K562 (cell line): ENCODE results near the gene PEX11A. TPM values are rescaled to one million over a fixed set of nuclear protein-coding genes. Genes with fewer than 3 reads are reported as not detected.

ENCODE experiments used
- ATAC-seq: fragments of 200-7000 bp; cut with Tn5 transposase; 3 replicates; pipeline ENCODE4 v1.9.1; 2020; ENCODE audit warnings: moderate library complexity
- BruUV-seq: library from RNA; stranded (reverse); fragments of 400-500 nt; replicated peaks from 2 replicates; lab custom pipeline; 2021; lab: Mats Ljungman, UMichigan
- CTCF ChIA-PET: fragments of 300-600 bp; formaldehyde crosslinking; extraction: SDS; loops from one replicate; lab custom pipeline; 2021; ENCODE audit warnings: low intra/inter-chr PET ratio; lab: Yijun Ruan, JAX
- POLR2A ChIA-PET: fragments of 300-600, 350-650 bp; sonication (Branson Sonifier 250); formaldehyde crosslinking; extraction: SDS; loops from one replicate; lab custom pipeline; 2021; ENCODE audit warnings: antibody characterized with exemption, inconsistent platforms; lab: Yijun Ruan, JAX
- DNase-seq, 4 experiments: peaks; one replicate each; pipeline versions ENCODE4 v3.0.0 to v3.0.0-alpha.2; 2011 to 2018; ENCODE audit warnings: low spot score in 3 of 4, mixed read lengths in 3 of 4; ENCODE audit errors: extremely low read depth in 1 of 4
- FAIRE-seq: peaks from 2 replicates; lab custom pipeline; 2011; peaks lifted over from hg19 to GRCh38; lab: Jason Lieb, UNC
- H2AFZ ChIP-seq: 2 replicates; pipeline ENCODE4 v1.6.0; 2011; ENCODE audit warnings: low read depth, low read length, control low read depth, inconsistent platforms
- H3K27ac ChIP-seq: fragments of 200-600 bp; 3 replicates; pipeline ENCODE4 v1.8.0; 2011; ENCODE audit warnings: low read depth, mild to moderate bottlenecking, control low read depth, inconsistent platforms, low read length, moderate library complexity, mixed read lengths; ENCODE audit errors: extremely low read depth
- H3K27me3 ChIP-seq, 2 experiments: fragments of 300-600 bp in 1 of 2; 2 replicates in 1 of 2; 3 replicates in 1 of 2; pipeline versions ENCODE4 v1.6.0 to v1.8.0; 2011; ENCODE audit warnings: inconsistent platforms in 2 of 2, low read length in 2 of 2, mild to moderate bottlenecking in 1 of 2, mixed read lengths in 1 of 2, moderate library complexity in 1 of 2; ENCODE audit not compliant: control insufficient read depth in 2 of 2, insufficient read depth in 2 of 2
- H3K36me3 ChIP-seq: fragments of 300-600 bp; 3 replicates; pipeline ENCODE4 v1.8.0; 2011; ENCODE audit warnings: mild to moderate bottlenecking, low read length, inconsistent platforms; ENCODE audit not compliant: control insufficient read depth, insufficient read depth
- H3K4me1 ChIP-seq, 2 experiments: fragments of 200-600 bp in 1 of 2; replicated peaks in 1 of 2; 2 replicates in 1 of 2; 3 replicates in 1 of 2; pipeline versions ENCODE4 v1.5.1 to v1.8.0; 2011; ENCODE audit warnings: inconsistent platforms in 2 of 2, low read length in 2 of 2, mild to moderate bottlenecking in 1 of 2, mixed read lengths in 1 of 2, moderate library complexity in 1 of 2; ENCODE audit not compliant: control insufficient read depth in 2 of 2, insufficient read depth in 2 of 2
- H3K4me2 ChIP-seq: 2 replicates; pipeline ENCODE4 v1.6.1; 2011; ENCODE audit warnings: low read length, control low read depth, inconsistent platforms, mixed read lengths; ENCODE audit not compliant: insufficient read depth
- H3K4me3 ChIP-seq: fragments of 200-600 bp; sonication (generic), shearing (Covaris generic); 2 replicates; pipeline ENCODE4 v1.5.1; 2016; ENCODE audit warnings: control low read depth, inconsistent platforms
- H3K79me2 ChIP-seq: fragments of 200-600 bp; 3 replicates; pipeline ENCODE4 v1.8.0; 2011; ENCODE audit warnings: low read length, inconsistent platforms; ENCODE audit not compliant: control insufficient read depth, insufficient read depth
- H3K9ac ChIP-seq, 2 experiments: 2 replicates each; pipeline versions ENCODE4 v1.6.0 to v1.6.1; 2011; ENCODE audit warnings: low read depth in 2 of 2, low read length in 2 of 2, control low read depth in 1 of 2, inconsistent platforms in 1 of 2, mild to moderate bottlenecking in 1 of 2, mixed read lengths in 1 of 2; ENCODE audit not compliant: insufficient read depth in 1 of 2
- H3K9me1 ChIP-seq: one replicate; pipeline ENCODE4 v1.6.0; 2011; ENCODE audit warnings: inconsistent platforms, mild to moderate bottlenecking, low read length, moderate library complexity; ENCODE audit not compliant: control insufficient read depth, insufficient read depth
- H3K9me3 ChIP-seq: replicated peaks from 2 replicates; pipeline ENCODE4 v1.5.1; 2011; ENCODE audit warnings: low read depth, low read length, inconsistent platforms; ENCODE audit not compliant: control insufficient read depth, insufficient read depth
- H4K20me1 ChIP-seq: replicated peaks from 2 replicates; pipeline ENCODE4 v1.6.1; 2011; ENCODE audit warnings: low read length, inconsistent platforms, mixed read lengths; ENCODE audit not compliant: control insufficient read depth, insufficient read depth
- BRD9 ChIP-seq: fragments of 450-650 bp; IDR thresholded peaks from 2 replicates; pipeline ENCODE4 v1.6.1; 2018; ENCODE audit warnings: low read depth; ENCODE audit not compliant: partially characterized antibody
- CBX8 ChIP-seq: fragments of 200-600 bp; sonication (generic); IDR thresholded peaks from 2 replicates; pipeline ENCODE4 v1.6.1; 2012; ENCODE audit warnings: borderline replicate concordance, mixed run types, low read depth, mild to moderate bottlenecking, moderate library complexity, mixed read lengths, low read length, control low read depth, inconsistent platforms; ENCODE audit not compliant: poor library complexity, severe bottlenecking; ENCODE audit errors: extremely low read depth
- ETV1 ChIP-seq: fragments of 450-650 bp; conservative IDR thresholded peaks from 2 replicates; pipeline ENCODE4 v1.6.1; 2016; ENCODE audit warnings: missing genetic modification characterization, control low read depth, low read depth, missing compliant biosample characterization
- EWSR1 ChIP-seq: fragments of 450-650 bp; IDR thresholded peaks from 2 replicates; pipeline ENCODE4 v1.6.1; 2018; ENCODE audit warnings: borderline replicate concordance, mild to moderate bottlenecking, low read depth, moderate library complexity; ENCODE audit not compliant: partially characterized antibody
- KLF16 ChIP-seq: IDR thresholded peaks from 2 replicates; pipeline ENCODE4 v1.6.1; 2016; ENCODE audit warnings: antibody characterized with exemption
- NR2F6 ChIP-seq: fragments of 450-650 bp; formaldehyde crosslinking; IDR thresholded peaks from 2 replicates; pipeline ENCODE4 v1.4.0; 2020; ENCODE audit warnings: mild to moderate bottlenecking
- NRF1 ChIP-seq, 2 experiments: fragments of 450-650 bp; IDR thresholded peaks in 1 of 2; conservative IDR thresholded peaks in 1 of 2; 2 replicates each; pipeline ENCODE4 v1.6.1; 2014; ENCODE audit warnings: mild to moderate bottlenecking in 2 of 2
- ZBTB40 ChIP-seq, 2 experiments: fragments of 450-650 bp in 1 of 2; sonication (generic) in 1 of 2; formaldehyde crosslinking in 1 of 2; IDR thresholded peaks; 2 replicates each; pipeline versions ENCODE4 v1.7.1 to v1.9.0; 2016 to 2022; ENCODE audit warnings: inconsistent platforms in 1 of 2, mild to moderate bottlenecking in 1 of 2, missing genetic modification reagents in 1 of 2
- WGBS: fragments of 100-300 bp; shearing (Covaris generic); methylation state at CpG from one replicate; pipeline ENCODE4 v1.1.6; 2016; ENCODE audit warnings: low coverage, mixed read lengths; ENCODE audit not compliant: insufficient coverage; ENCODE audit errors: missing lambda C conversion rate; 5-methylcytosine and 5-hydroxymethylcytosine counted together
- in situ Hi-C: fragments of 300-500 bp; cut with MboI; formaldehyde crosslinking; loops from 4 replicates; pipeline ENCODE4 v1.15.0; 2018; ENCODE audit warnings: inconsistent platforms, mixed read lengths
- intact Hi-C: fragments of 100-400 bp; cut with micrococcal nuclease; formaldehyde crosslinking; loops from 2 replicates; pipeline ENCODE4 v1.14.2; 2022
- polyA plus RNA-seq, 8 experiments: library from polyadenylated mRNA; depleted of rRNA in 4 of 8; stranded (reverse) in 5 of 8; unstranded in 3 of 8; fragments of >200 nt; fragmentation: Nextera tagmentation in 2 of 8; fragmentation: Illumina TruSeq in 1 of 8; extraction: Ambion mirVana in 2 of 8; extraction: Trizol in 1 of 8; gene quantifications; 2 replicates each; pipeline versions ENCODE4 v1.2.1 to v1.2.3, GENCODE V29; 2011 to 2014; ENCODE audit warnings: inconsistent platforms in 1 of 8, missing spikeins in 1 of 8
- total RNA-seq, 7 experiments: library from RNA; depleted of rRNA in 6 of 7; stranded (reverse); fragments of >200 nt in 6 of 7; fragmentation: Illumina TruSeq in 2 of 7; extraction: Trizol in 2 of 7; gene quantifications; 2 replicates each; pipeline versions ENCODE4 v1.2.1 to v1.2.3, GENCODE V29; 2011 to 2021; ENCODE audit warnings: low replicate concordance in 1 of 7
- TF ChIP-seq, protein P1 (sequence below): fragments of 250-450 bp; sonication (Bioruptor Pico); IDR thresholded peaks from 2 replicates; pipeline ENCODE4 v1.4.0; 2020; ENCODE audit warnings: borderline replicate concordance

PEX11A gene
- total and polyA plus RNA-seq, 9 of the 15 experiments (the other 6 are each of a cell fraction or from before 2014, with no cell fraction given): not detected

DNA sequence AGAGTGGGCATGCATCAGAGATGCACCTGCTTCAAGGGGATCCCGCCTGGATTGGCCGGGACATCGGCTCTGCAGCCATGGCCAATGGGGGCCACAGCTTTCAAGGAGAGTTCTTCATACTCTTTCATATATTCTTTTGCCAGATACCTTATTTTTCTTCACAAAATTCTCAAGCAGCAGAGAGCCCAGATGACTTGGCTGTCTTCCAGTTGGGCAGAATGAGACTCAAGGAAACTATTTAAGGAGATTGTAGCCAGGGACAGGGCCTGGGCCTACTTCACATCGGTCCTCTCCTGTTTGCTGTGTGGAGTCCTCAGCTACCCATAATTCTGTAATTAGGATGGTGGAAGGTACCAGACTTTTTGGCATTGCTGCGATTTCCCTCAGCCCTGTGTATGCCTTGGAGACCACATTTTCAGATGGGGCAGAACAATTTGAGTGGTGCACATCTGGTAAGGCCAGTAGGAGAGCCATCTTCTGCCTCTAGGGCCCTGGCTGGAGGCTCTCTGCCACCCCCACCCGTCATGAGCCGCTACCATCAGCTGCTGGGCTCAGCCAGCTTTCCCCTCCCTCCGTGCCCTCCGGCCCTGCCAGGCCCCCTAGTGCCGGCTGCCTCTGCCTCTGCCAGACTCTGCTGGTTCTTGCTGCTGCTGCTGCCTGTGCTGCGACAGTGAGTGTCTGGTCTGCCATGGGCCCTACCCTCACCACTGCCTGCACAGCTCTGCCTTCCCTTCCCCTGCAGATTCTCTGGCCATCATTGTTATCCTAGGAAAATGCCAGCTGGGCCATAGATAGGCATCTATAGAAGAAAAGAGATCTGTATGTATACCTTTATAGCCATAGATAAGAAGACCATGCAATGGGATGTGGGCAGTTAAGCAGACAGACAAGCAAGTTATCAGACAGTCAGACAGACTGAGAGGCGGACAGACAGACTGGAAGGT lies 18.1 kb downstream of the PEX11A start:
- intact Hi-C loops (no loop called here), in situ Hi-C loops (no loop called here)
- ATAC-seq (no peak; the same call in 2 of the 3 replicates), DNase-seq (no peak), FAIRE-seq (no peak)
- Histone ChIP-seq H3K9me1 (no peaks in the 10 kb centered on the region), H4K20me1 (peaks cover 2% of the 10 kb centered on the region; the same call in 1 of the 2 replicates), H3K36me3 (no peaks in the 10 kb centered on the region), H3K9ac (no peak overlapping the region), H3K4me1 (peaks cover 0 to 13% of the 10 kb centered on the region in 2 experiments; a peak in 3 of 5 replicates), H3K4me3 (no peak overlapping the region), H3K27ac (no peak overlapping the region), H3K79me2 (no peaks in the 10 kb centered on the region), H3K9me3 (no peaks in the 10 kb centered on the region), H3K27me3 (peaks cover 22 to 64% of the 10 kb centered on the region in 2 experiments), H3K4me2 (no peak overlapping the region), H2AFZ (no peak overlapping the region)
- POLR2A ChIA-PET: interaction anchor here (0.5 to 0.8 kb wide), 2 partner anchors 423 to 594 kb away, joined by 3 read pairs; no protein-coding TSS in a partner anchor
- 10% methylated on average over 12 of the region's 12 CpGs for WGBS
- BruUV-seq: no TSS peak
- CTCF ChIA-PET: no interaction called here
- TF ChIP-seq BRD9: no peak
- TF ChIP-seq ETV1 (tag): no peak
- TF ChIP-seq, protein P1, sequence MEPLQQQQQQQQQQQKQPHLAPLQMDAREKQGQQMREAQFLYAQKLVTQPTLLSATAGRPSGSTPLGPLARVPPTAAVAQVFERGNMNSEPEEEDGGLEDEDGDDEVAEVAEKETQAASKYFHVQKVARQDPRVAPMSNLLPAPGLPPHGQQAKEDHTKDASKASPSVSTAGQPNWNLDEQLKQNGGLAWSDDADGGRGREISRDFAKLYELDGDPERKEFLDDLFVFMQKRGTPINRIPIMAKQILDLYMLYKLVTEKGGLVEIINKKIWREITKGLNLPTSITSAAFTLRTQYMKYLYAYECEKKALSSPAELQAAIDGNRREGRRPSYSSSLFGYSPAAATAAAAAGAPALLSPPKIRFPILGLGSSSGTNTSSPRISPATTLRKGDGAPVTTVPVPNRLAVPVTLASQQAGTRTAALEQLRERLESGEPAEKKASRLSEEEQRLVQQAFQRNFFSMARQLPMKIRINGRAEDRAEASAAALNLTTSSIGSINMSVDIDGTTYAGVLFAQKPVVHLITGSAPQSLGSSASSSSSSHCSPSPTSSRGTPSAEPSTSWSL (CRISPR knock-in tag): no peak
- TF ChIP-seq KLF16: no peak
- TF ChIP-seq CBX8: no peak
- no peak for TF ChIP-seq NRF1 (conservative IDR thresholded peaks at IDR 0.05 in 1 of 2, IDR thresholded peaks at IDR 0.05 in 1 of 2)
- TF ChIP-seq EWSR1: no peak
- no peak for TF ChIP-seq NR2F6 (CRISPR knock-in tag)
- no peak for TF ChIP-seq ZBTB40 (IDR thresholded peaks at IDR 0.05)
- no peak for TF ChIP-seq ZBTB40 (CRISPR knock-in tag; IDR thresholded peaks at IDR 0.05)
